ENCODE results near the gene VTI1A. TPM values are rescaled to one million over a fixed set of nuclear protein-coding genes. Genes with fewer than 3 reads are reported as not detected.

VTI1A gene
- total and polyA plus RNA-seq, 9 of the 15 experiments (the other 6 are each of a cell fraction or from before 2014, with no cell fraction given) = 9.3 to 21.4 (median 16.0) TPM

GRCh38 chr10:112744181-112745096 lies 297.4 kb downstream of the VTI1A start:
- no peaks in the 10 kb centered on the region for H3K27me3 ChIP-seq (ENCODE audit: control insufficient read depth in 2 of 2, insufficient read depth in 2 of 2, low read length in 2 of 2)
- BruUV-seq (replicated peaks) = no TSS peak
- H3K27ac ChIP-seq (ENCODE audit: extremely low read depth, low read depth, low read length) = no peak overlapping the region
- H3K9me3 ChIP-seq (replicated peaks; ENCODE audit: control insufficient read depth, insufficient read depth, low read depth, low read length) = no peaks in the 10 kb centered on the region
- no peak overlapping the region for H3K9ac ChIP-seq (ENCODE audit: insufficient read depth in 1 of 2, low read depth in 2 of 2, low read length in 2 of 2)
- H4K20me1 ChIP-seq (replicated peaks; ENCODE audit: control insufficient read depth, insufficient read depth, low read length) = no peaks in the 10 kb centered on the region
- ChIA-PET POLR2A (no interaction called here), CTCF (ENCODE audit: low intra/inter-chr PET ratio) (no interaction called here)
- H3K9me1 ChIP-seq (ENCODE audit: control insufficient read depth, insufficient read depth, low read length) = no peaks in the 10 kb centered on the region
- H3K4me1 ChIP-seq (replicated peaks in 1 of 2; ENCODE audit: control insufficient read depth in 2 of 2, insufficient read depth in 2 of 2, low read length in 2 of 2) = no peaks in the 10 kb centered on the region
- ATAC-seq (no peak), DNase-seq (ENCODE audit: extremely low read depth in 1 of 4, low spot score in 3 of 4) (no peak), FAIRE-seq (no peak)
- in situ Hi-C loops (cut with MboI) (no loop called here), intact Hi-C loops (cut with micrococcal nuclease) (no loop called here)
- no peak overlapping the region for H3K4me3 ChIP-seq
- H3K4me2 ChIP-seq (ENCODE audit: insufficient read depth, low read length) = no peak overlapping the region
- no peaks in the 10 kb centered on the region for H3K36me3 ChIP-seq (ENCODE audit: control insufficient read depth, insufficient read depth, low read length)
- H2AFZ ChIP-seq (ENCODE audit: low read depth, low read length) = no peak overlapping the region
- TF ChIP-seq ZNF384 (IDR thresholded peaks at IDR 0.05; ENCODE audit: low read depth, low read length) (no peak), HNRNPH1 (optimal IDR thresholded peaks at IDR 0.05; ENCODE audit: low read depth, low read length) (no peak), CBX2 (IDR thresholded peaks at IDR 0.05; ENCODE audit: insufficient read depth, low read length, poor library complexity, severe bottlenecking) (no peak), ATF2 (CRISPR knock-in tag; IDR thresholded peaks at IDR 0.05) (no peak)
- no peaks in the 10 kb centered on the region for H3K79me2 ChIP-seq (ENCODE audit: control insufficient read depth, insufficient read depth, low read length)
- 34% methylated on average over 2 of the region's 12 CpGs for WGBS (ENCODE audit: insufficient coverage, low coverage, missing lambda C conversion rate)

Measured in K562 (cell line).